B cell (primary cell): Measurements from ENCODE around the gene MGME1. TPM values are rescaled to one million over a fixed set of nuclear protein-coding genes. Genes with fewer than 3 reads are reported as not detected.
A peak's percentile ranks its signal among the peaks of the same experiment; 100 is the strongest.

Experiments
- ATAC-seq: fragments of 200-7000 bp; cut with Tn5 transposase; one replicate; pipeline ENCODE4 v1.10.0; 2021; ENCODE audit warnings: low read depth, mild to moderate bottlenecking, moderate number of reproducible peaks, moderate library complexity
- CTCF ChIA-PET: fragments of 350-600 bp; sonication (Branson Sonifier 250); formaldehyde crosslinking; loops from one replicate; lab custom pipeline; 2021; ENCODE audit warnings: antibody characterized with exemption, inconsistent platforms; lab: Charles Lee
- POLR2A ChIA-PET: fragments of 350-600 bp; sonication (Branson Sonifier 250); formaldehyde crosslinking; loops from one replicate; lab custom pipeline; 2021; ENCODE audit warnings: antibody characterized with exemption; lab: Charles Lee
- DNase-seq: peaks from one replicate; pipeline ENCODE4 v3.0.0; 2013
- H2AFZ ChIP-seq: 2 replicates; pipeline ENCODE4 v1.6.1; 2012; ENCODE audit warnings: mild to moderate bottlenecking, low read depth, low read length; ENCODE audit not compliant: insufficient read depth, poor library complexity, severe bottlenecking
- H3K27ac ChIP-seq, 2 donors: 1 replicate in 1 of 2; 2 replicates in 1 of 2; pipeline ENCODE4 v1.5.1; 2012 to 2013; ENCODE audit warnings: low read length in 2 of 2, mild to moderate bottlenecking in 2 of 2, moderate library complexity in 1 of 2
- H3K27me3 ChIP-seq, 4 experiments: fragments of 200-600 bp in 1 of 4; sonication (generic) in 1 of 4; replicated peaks in 1 of 4; 1 replicate in 2 of 4; 2 replicates in 2 of 4; pipeline versions ENCODE4 v1.6.1 to v1.7.0; 2013 to 2016; ENCODE audit warnings: low read length in 3 of 4, mild to moderate bottlenecking in 2 of 4, mixed read lengths in 1 of 4, moderate library complexity in 1 of 4; ENCODE audit not compliant: insufficient read depth in 4 of 4, control insufficient read depth in 3 of 4; ENCODE audit errors: control extremely low read depth in 1 of 4
- H3K36me3 ChIP-seq, 2 experiments: replicated peaks in 1 of 2; 1 replicate in 1 of 2; 2 replicates in 1 of 2; pipeline versions ENCODE4 v1.6.1 to v1.7.1; 2013; ENCODE audit warnings: low read length in 1 of 2; ENCODE audit not compliant: insufficient read depth in 2 of 2, control insufficient read depth in 1 of 2; ENCODE audit errors: control extremely low read depth in 1 of 2, extremely low read depth in 1 of 2
- H3K4me1 ChIP-seq, 2 donors: fragments of 200-600 bp in 1 of 2; sonication (generic) in 1 of 2; 1 replicate in 1 of 2; 2 replicates in 1 of 2; pipeline versions ENCODE4 v1.5.1 to v1.6.1; 2013 to 2017; ENCODE audit warnings: low read length in 2 of 2; ENCODE audit not compliant: control insufficient read depth in 2 of 2, insufficient read depth in 2 of 2
- H3K4me2 ChIP-seq: replicated peaks from 2 replicates; pipeline ENCODE3; 2012; ENCODE audit warnings: mild to moderate bottlenecking, low read depth, low read length; ENCODE audit not compliant: poor library complexity, severe bottlenecking
- H3K4me3 ChIP-seq, 5 experiments: fragments of 200-600 bp in 1 of 5; sonication (generic) in 1 of 5; 1 replicate in 3 of 5; 2 replicates in 2 of 5; pipeline versions ENCODE4 v1.5.1 to v1.7.0; 2011 to 2016; ENCODE audit warnings: low read length in 4 of 5, mild to moderate bottlenecking in 4 of 5, low read depth in 2 of 5, control low read depth in 1 of 5, moderate library complexity in 1 of 5; ENCODE audit not compliant: insufficient read depth in 1 of 5; ENCODE audit errors: control extremely low read depth in 1 of 5, extremely low read depth in 1 of 5
- H3K79me2 ChIP-seq: fragments of 200-600 bp; sonication (generic); one replicate; pipeline ENCODE4 v1.6.0; 2016; ENCODE audit warnings: low read length; ENCODE audit not compliant: control insufficient read depth, insufficient read depth
- H3K9ac ChIP-seq: fragments of 200-600 bp; sonication (generic); 2 replicates; pipeline ENCODE4 v1.6.1; 2017; ENCODE audit warnings: mild to moderate bottlenecking, low read length, moderate library complexity
- H3K9me3 ChIP-seq, 3 donors: one replicate each; pipeline versions ENCODE4 v1.6.1 to v1.7.1; 2013; ENCODE audit warnings: low read length in 2 of 3; ENCODE audit not compliant: control insufficient read depth in 2 of 3, insufficient read depth in 1 of 3; ENCODE audit errors: control extremely low read depth in 1 of 3
- H4K20me1 ChIP-seq: 2 replicates; pipeline ENCODE4 v1.6.0; 2012; ENCODE audit warnings: mild to moderate bottlenecking, low read length; ENCODE audit not compliant: insufficient read depth, control insufficient read depth, poor library complexity, severe bottlenecking
- H3K27ac Mint-ChIP-seq: one replicate; pipeline ENCODE4 v1.8.0; 2021; ENCODE audit warnings: mixed read lengths
- H3K27me3 Mint-ChIP-seq: one replicate; pipeline ENCODE4 v1.8.0; 2021; ENCODE audit warnings: mixed read lengths
- H3K4me1 Mint-ChIP-seq: one replicate; pipeline ENCODE4 v1.8.0; 2021; ENCODE audit warnings: mixed read lengths
- H3K4me3 Mint-ChIP-seq: one replicate; pipeline ENCODE4 v1.8.0; 2021; ENCODE audit warnings: mixed read lengths
- H3K9me3 Mint-ChIP-seq: one replicate; pipeline ENCODE4 v1.8.0; 2022; ENCODE audit warnings: mixed read lengths; ENCODE audit not compliant: insufficient read depth
- CTCF ChIP-seq: fragments of 200-600 bp; IDR thresholded peaks from one replicate; pipeline ENCODE4 v1.8.0; 2022; ENCODE audit warnings: antibody characterized with exemption, mild to moderate bottlenecking
- EZH2 ChIP-seq: IDR thresholded peaks from 2 replicates; pipeline ENCODE4 v1.6.1; 2012; ENCODE audit warnings: borderline replicate concordance, low read depth, mild to moderate bottlenecking, moderate library complexity, low read length; ENCODE audit not compliant: insufficient read depth, poor library complexity, severe bottlenecking
- WGBS: methylation state at CpG from one replicate; pipeline ENCODE4 v1.1.5; 2013; ENCODE audit warnings: missing lambda C conversion rate; ENCODE audit not compliant: insufficient coverage; 5-methylcytosine and 5-hydroxymethylcytosine counted together
- intact Hi-C: fragments of 100-400 bp; cut with micrococcal nuclease; formaldehyde crosslinking; loops from one replicate; pipeline ENCODE4 v1.10.0; 2022
- polyA plus RNA-seq: library from polyadenylated mRNA; depleted of rRNA; stranded (reverse); fragments of >200 nt; gene quantifications from 2 replicates; pipeline ENCODE4 v1.2.3, GENCODE V29; 2012
- total RNA-seq, 2 donors: library from RNA; stranded (reverse); fragments of 120-200 nt in 1 of 2; gene quantifications; 1 replicate in 1 of 2; 2 replicates in 1 of 2; pipeline versions ENCODE4 v1.2.3 to v1.2.4, GENCODE V29; 2013 to 2022

MGME1 gene
- total and polyA plus RNA-seq, 2 donors (not counting 1 experiment from before 2014, with no cell fraction given), result 29.8 to 33.2 TPM

GRCh38 chr20:17976305-17976704 lies 7.5 kb downstream of the MGME1 start:
- no peak overlapping the region for H3K27ac ChIP-seq
- Mint-ChIP-seq H3K4me1 (peaks cover 43% of the 10 kb centered on the region), H3K27me3 (no peaks in the 10 kb centered on the region), H3K27ac (peak overlapping the region; percentile 50), H3K4me3 (no peak overlapping the region), H3K9me3 (no peaks in the 10 kb centered on the region)
- H3K4me1 ChIP-seq, result peaks cover 29 to 31% of the 10 kb centered on the region in 2 donors
- intact Hi-C loops, result no loop called here
- no peaks in the 10 kb centered on the region for H3K27me3 ChIP-seq
- ChIA-PET POLR2A (no interaction called here), CTCF (interaction anchor here (0.8 kb wide), 1 partner anchor 17 kb away, joined by 3 read pairs; no protein-coding TSS in a partner anchor)
- TF ChIP-seq CTCF (no peak), EZH2 (no peak)
- peaks cover 90% of the 10 kb centered on the region for H3K79me2 ChIP-seq
- no peak overlapping the region for H2AFZ ChIP-seq
- H3K4me2 ChIP-seq, result no peak overlapping the region
- H3K9ac ChIP-seq, result no peak overlapping the region
- H3K9me3 ChIP-seq, result no peaks in the 10 kb centered on the region
- H3K4me3 ChIP-seq, result no peak overlapping the region
- 93% methylated on average over 6 of the region's 6 CpGs for WGBS
- peaks cover 0 to 40% of the 10 kb centered on the region in 2 experiments for H3K36me3 ChIP-seq
- peaks cover 3% of the 10 kb centered on the region for H4K20me1 ChIP-seq
- no peak for ATAC-seq
- DNase-seq, result no peak

- Mint-ChIP-seq H3K27me3 (no peaks in the 10 kb centered on the region), H3K9me3 (no peaks in the 10 kb centered on the region), H3K27ac (no peak overlapping the region), H3K4me3 (no peak overlapping the region), H3K4me1 (peaks cover 16% of the 10 kb centered on the region)
- Histone ChIP-seq H3K79me2 (peaks cover 63% of the 10 kb centered on the region), H3K4me1 (no peaks in the 10 kb centered on the region), H3K4me3 (no peak overlapping the region), H4K20me1 (peaks cover 20% of the 10 kb centered on the region), H3K27ac (no peak overlapping the region), H3K9ac (no peak overlapping the region), H3K27me3 (no peaks in the 10 kb centered on the region), H3K9me3 (no peaks in the 10 kb centered on the region), H2AFZ (no peak overlapping the region), H3K36me3 (peaks cover 3 to 44% of the 10 kb centered on the region in 2 experiments), H3K4me2 (no peak overlapping the region)
- ChIA-PET POLR2A (no interaction called here), CTCF (no interaction called here)
- DNase-seq, result no peak
- no CpG with 5 or more reads among the region's 7 CpGs for WGBS
- ATAC-seq, result no peak
- no peak for TF ChIP-seq CTCF
- intact Hi-C loops, result no loop called here
Observed at GRCh38 chr20:17985388-17986018, 16.7 kb downstream of the MGME1 start.
